ENCODE measurements around the gene TRIOBP. TPM values are rescaled to one million over a fixed set of nuclear protein-coding genes. Genes with fewer than 3 reads are reported as not detected.

TRIOBP gene
- total and polyA plus RNA-seq, 2 of the 4 experiments (the other 2 are of a cell fraction), result 46.4 to 69.8 TPM

GRCh38 chr22:37681556-37682049 lies 15.2 kb upstream of the TRIOBP start:
- intact Hi-C loops (cut with micrococcal nuclease), result loop anchor here (1.0 to 5.0 kb wide), 4 partner anchors 20 to 111 kb away; no protein-coding TSS in a partner anchor

More at GRCh38 chr22:37681556-37682049, 15.2 kb upstream of the TRIOBP start:
- Histone ChIP-seq H2BK20ac (ENCODE audit: low read depth, low read length) (peak overlapping the region; percentile 79), H2BK5ac (ENCODE audit: low read depth, low read length, poor library complexity, severe bottlenecking) (peak overlapping the region; percentile 78), H2AFZ (replicated peaks; ENCODE audit: low read length, poor library complexity) (peak overlapping the region; percentile 81), H3K79me1 (ENCODE audit: low read depth in 1 of 2, low read length in 2 of 2) (peaks cover 10 to 35% of the 10 kb centered on the region in 2 experiments; a peak in 3 of 4 replicates), H3K27ac (ENCODE audit: insufficient read depth, low read length) (peak overlapping the region; percentile 45; the same call in 1 of the 2 replicates), H2AK5ac (ENCODE audit: low read depth, low read length) (peak overlapping the region; percentile 79), H3K4me1 (ENCODE audit: control insufficient read depth, insufficient read depth, low read length) (peaks cover 17% of the 10 kb centered on the region), H3K18ac (ENCODE audit: low read depth, low read length) (no peak overlapping the region), H3K9me3 (ENCODE audit: control insufficient read depth, insufficient read depth, low read length) (no peaks in the 10 kb centered on the region), H4K5ac (ENCODE audit: low read depth, low read length) (0 out of 2 replicates have a peak overlapping the region, but pooled peaks have one; percentile 45), H4K8ac (ENCODE audit: low read depth in 2 of 2, low read length in 2 of 2) (peak overlapping the region in 1 of 2 experiments; percentile 60; a peak in 1 of 4 replicates), H4K91ac (ENCODE audit: insufficient read depth, low read depth, low read length) (peak overlapping the region; percentile 63), H4K20me1 (ENCODE audit: insufficient read depth, low read length) (peaks cover 51% of the 10 kb centered on the region), H3K14ac (replicated peaks; ENCODE audit: low read depth, low read length) (no peak overlapping the region), H3K9me1 (ENCODE audit: insufficient read depth, low read length) (no peaks in the 10 kb centered on the region), H3K23ac (ENCODE audit: low read depth, low read length) (no peak overlapping the region), H3K4me3 (ENCODE audit: insufficient read depth, low read depth, low read length) (no peak overlapping the region), H3K4me2 (ENCODE audit: low read depth, low read length) (no peak overlapping the region), H2BK120ac (ENCODE audit: low read depth, low read length) (peak overlapping the region; percentile 62; the same call in 1 of the 2 replicates), H3K27me3 (ENCODE audit: control insufficient read depth, insufficient read depth, low read length) (no peaks in the 10 kb centered on the region), H3K9ac (ENCODE audit: low read depth, low read length) (no peak overlapping the region), H2AK9ac (replicated peaks; ENCODE audit: low read depth, low read length, poor library complexity) (peak overlapping the region; percentile 80), H3K56ac (ENCODE audit: extremely low read depth, insufficient read depth, low read length) (no peak overlapping the region), H2BK15ac (ENCODE audit: low read depth, low read length) (peak overlapping the region; percentile 2; the same call in 1 of the 3 replicates), H3K36me3 (ENCODE audit: control insufficient read depth, insufficient read depth, low read length) (peaks cover 24% of the 10 kb centered on the region), H3K4ac (ENCODE audit: low read depth, low read length) (peak overlapping the region; percentile 79)
- ChIA-PET POLR2A (ENCODE audit: unreplicated experiment) (interaction anchor here (1.2 to 2.1 kb wide), 4 partner anchors 23 to 123 kb away, joined by 4 to 15 read pairs (median 10); partner anchors contain the start of genes PDXP and SH3BP1), CTCF (interaction anchor here (1.0 to 2.0 kb wide), 5 partner anchors 14 to 47 kb away, joined by 3 to 24 read pairs (median 15); no protein-coding TSS in a partner anchor)
- WGBS, 2 experiments (ENCODE audit: extremely low coverage in 2 of 2, insufficient read length in 1 of 2), result no CpG with 5 or more reads among the region's 6 CpGs
- ATAC-seq (ENCODE audit: low read depth) (peak; percentile 28), DNase-seq (peak; percentile 77)
- dilution Hi-C loops (cut with HindIII; ENCODE audit: low sequenced_read_pairs, unreplicated experiment), result no loop called here
- TF ChIP-seq BHLHE40 (IDR thresholded peaks at IDR 0.05; ENCODE audit: low read depth, low read length), result no peak
- TF ChIP-seq, protein P1, sequence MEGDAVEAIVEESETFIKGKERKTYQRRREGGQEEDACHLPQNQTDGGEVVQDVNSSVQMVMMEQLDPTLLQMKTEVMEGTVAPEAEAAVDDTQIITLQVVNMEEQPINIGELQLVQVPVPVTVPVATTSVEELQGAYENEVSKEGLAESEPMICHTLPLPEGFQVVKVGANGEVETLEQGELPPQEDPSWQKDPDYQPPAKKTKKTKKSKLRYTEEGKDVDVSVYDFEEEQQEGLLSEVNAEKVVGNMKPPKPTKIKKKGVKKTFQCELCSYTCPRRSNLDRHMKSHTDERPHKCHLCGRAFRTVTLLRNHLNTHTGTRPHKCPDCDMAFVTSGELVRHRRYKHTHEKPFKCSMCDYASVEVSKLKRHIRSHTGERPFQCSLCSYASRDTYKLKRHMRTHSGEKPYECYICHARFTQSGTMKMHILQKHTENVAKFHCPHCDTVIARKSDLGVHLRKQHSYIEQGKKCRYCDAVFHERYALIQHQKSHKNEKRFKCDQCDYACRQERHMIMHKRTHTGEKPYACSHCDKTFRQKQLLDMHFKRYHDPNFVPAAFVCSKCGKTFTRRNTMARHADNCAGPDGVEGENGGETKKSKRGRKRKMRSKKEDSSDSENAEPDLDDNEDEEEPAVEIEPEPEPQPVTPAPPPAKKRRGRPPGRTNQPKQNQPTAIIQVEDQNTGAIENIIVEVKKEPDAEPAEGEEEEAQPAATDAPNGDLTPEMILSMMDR (conservative IDR thresholded peaks at IDR 0.05; ENCODE audit: low read depth, low read length), result peak; percentile 93
- no peak for TF ChIP-seq MAFK (IDR thresholded peaks at IDR 0.05; ENCODE audit: low read depth, low read length)
- no peak for TF ChIP-seq CHD1 (IDR thresholded peaks at IDR 0.05; ENCODE audit: low read depth, low read length)
- TF ChIP-seq MXI1 (IDR thresholded peaks at IDR 0.05; ENCODE audit: borderline replicate concordance, low read depth, low read length), result no peak; the same call in 1 of the 2 replicates
- TF ChIP-seq FOS (IDR thresholded peaks at IDR 0.05; ENCODE audit: low read depth, low read length), result no peak
- no peak for TF ChIP-seq POLR2A (IDR thresholded peaks at IDR 0.05; ENCODE audit: low read depth, low read length)
- TF ChIP-seq RFX5 (IDR thresholded peaks at IDR 0.05; ENCODE audit: low read depth, low read length), result no peak
- TF ChIP-seq MAZ (IDR thresholded peaks at IDR 0.05; ENCODE audit: borderline replicate concordance, low read depth, low read length), result no peak; the same call in 1 of the 2 replicates
- TF ChIP-seq SMC3 (IDR thresholded peaks at IDR 0.05; ENCODE audit: low read depth, low read length), result peak; percentile 96
- peak; percentile 94 for TF ChIP-seq RAD21 (IDR thresholded peaks at IDR 0.05; ENCODE audit: low read length)
- TF ChIP-seq RCOR1 (IDR thresholded peaks at IDR 0.05; ENCODE audit: insufficient replicate concordance, low read length), result no peak
- no TSS peak for BruUV-seq (replicated peaks)
- in situ Hi-C loops (cut with MboI; ENCODE audit: low sequenced_read_pairs), result loop anchor here (5.0 kb wide), 1 partner anchor 34 kb away; no protein-coding TSS in a partner anchor

Data from IMR-90 (cell line).